HEK293 (cell line): Measurements from ENCODE around the gene ELAVL1.

ENCODE experiments used
- GFI1B ChIP-seq: fragments of 450-650 bp; formaldehyde crosslinking; IDR thresholded peaks from 2 replicates; pipeline ENCODE4 v1.5.1; 2016; ENCODE audit warnings: missing biosample characterization, missing genetic modification characterization
- GLI4 ChIP-seq: fragments of 450-650 bp; formaldehyde crosslinking; IDR thresholded peaks from 2 replicates; pipeline ENCODE4 v1.5.1; 2016; ENCODE audit warnings: missing biosample characterization, missing genetic modification characterization
- GLIS2 ChIP-seq: fragments of 450-650 bp; formaldehyde crosslinking; IDR thresholded peaks from 2 replicates; pipeline ENCODE4 v1.5.1; 2016; ENCODE audit warnings: missing biosample characterization, missing genetic modification characterization
- KLF1 ChIP-seq: fragments of 450-650 bp; formaldehyde crosslinking; IDR thresholded peaks from 2 replicates; pipeline ENCODE4 v1.5.1; 2016; ENCODE audit warnings: missing biosample characterization, missing genetic modification characterization
- KLF17 ChIP-seq: fragments of 450-650 bp; formaldehyde crosslinking; IDR thresholded peaks from 2 replicates; pipeline ENCODE4 v1.5.1; 2016; ENCODE audit warnings: missing biosample characterization, missing genetic modification characterization
- KLF7 ChIP-seq: fragments of 450-650 bp; formaldehyde crosslinking; IDR thresholded peaks from 2 replicates; pipeline ENCODE4 v1.5.1; 2016; ENCODE audit warnings: missing biosample characterization, missing genetic modification characterization, borderline replicate concordance
- KLF8 ChIP-seq: fragments of 450-650 bp; formaldehyde crosslinking; IDR thresholded peaks from 2 replicates; pipeline ENCODE4 v1.5.1; 2016; ENCODE audit warnings: missing biosample characterization, missing genetic modification characterization
- REPIN1 ChIP-seq: fragments of 450-650 bp; formaldehyde crosslinking; IDR thresholded peaks from 2 replicates; pipeline ENCODE4 v1.5.1; 2017; ENCODE audit warnings: missing biosample characterization, missing genetic modification characterization, low read depth
- REST ChIP-seq: fragments of 450-650 bp; formaldehyde crosslinking; IDR thresholded peaks from 2 replicates; pipeline ENCODE4 v1.5.1; 2016; ENCODE audit warnings: missing biosample characterization, missing genetic modification characterization
- ZBTB20 ChIP-seq: fragments of 450-650 bp; formaldehyde crosslinking; IDR thresholded peaks from 2 replicates; pipeline ENCODE4 v1.5.1; 2016; ENCODE audit warnings: missing biosample characterization, missing genetic modification characterization
- ZBTB8A ChIP-seq: fragments of 450-650 bp; formaldehyde crosslinking; IDR thresholded peaks from 2 replicates; pipeline ENCODE4 v1.5.1; 2016; ENCODE audit warnings: missing biosample characterization, missing genetic modification characterization
- ZEB2 ChIP-seq: fragments of 450-650 bp; formaldehyde crosslinking; IDR thresholded peaks from 2 replicates; pipeline ENCODE4 v1.5.1; 2016; ENCODE audit warnings: missing biosample characterization, missing genetic modification characterization
- ZFHX2 ChIP-seq: fragments of 450-650 bp; formaldehyde crosslinking; conservative IDR thresholded peaks from 2 replicates; pipeline ENCODE4 v1.5.1; 2016; ENCODE audit warnings: missing biosample characterization, missing genetic modification characterization
- ZNF16 ChIP-seq: fragments of 450-650 bp; formaldehyde crosslinking; IDR thresholded peaks from 2 replicates; pipeline ENCODE4 v1.5.1; 2016; ENCODE audit warnings: low read depth, missing biosample characterization, missing genetic modification characterization
- ZNF18 ChIP-seq: fragments of 450-650 bp; formaldehyde crosslinking; IDR thresholded peaks from 2 replicates; pipeline ENCODE4 v1.5.1; 2016; ENCODE audit warnings: missing biosample characterization, missing genetic modification characterization
- ZNF248 ChIP-seq: fragments of 450-650 bp; formaldehyde crosslinking; IDR thresholded peaks from 2 replicates; pipeline ENCODE4 v1.5.1; 2017; ENCODE audit warnings: missing biosample characterization, missing genetic modification characterization
- ZNF488 ChIP-seq: fragments of 450-650 bp; formaldehyde crosslinking; IDR thresholded peaks from 2 replicates; pipeline ENCODE4 v1.5.1; 2016; ENCODE audit warnings: missing biosample characterization, missing genetic modification characterization
- ZNF501 ChIP-seq: fragments of 450-650 bp; formaldehyde crosslinking; IDR thresholded peaks from 2 replicates; pipeline ENCODE4 v1.5.1; 2016; ENCODE audit warnings: missing biosample characterization, missing genetic modification characterization
- ZNF530 ChIP-seq: fragments of 450-650 bp; formaldehyde crosslinking; IDR thresholded peaks from 2 replicates; pipeline ENCODE4 v1.5.1; 2016; ENCODE audit warnings: low read depth, missing biosample characterization, missing genetic modification characterization
- ZNF555 ChIP-seq: fragments of 450-650 bp; formaldehyde crosslinking; conservative IDR thresholded peaks from 2 replicates; pipeline ENCODE4 v1.5.1; 2017; ENCODE audit warnings: missing biosample characterization, mild to moderate bottlenecking, missing genetic modification characterization, inconsistent platforms
- ZNF629 ChIP-seq: fragments of 450-650 bp; formaldehyde crosslinking; IDR thresholded peaks from 2 replicates; pipeline ENCODE4 v1.5.1; 2017; ENCODE audit warnings: missing biosample characterization, missing genetic modification characterization
- ZNF654 ChIP-seq: fragments of 450-650 bp; formaldehyde crosslinking; IDR thresholded peaks from 2 replicates; pipeline ENCODE4 v1.5.1; 2016; ENCODE audit warnings: low read depth, missing biosample characterization, missing genetic modification characterization
- ZNF670 ChIP-seq: fragments of 450-650 bp; formaldehyde crosslinking; IDR thresholded peaks from 2 replicates; pipeline ENCODE4 v1.5.1; 2016; ENCODE audit warnings: missing biosample characterization, missing genetic modification characterization, low read depth
- ZNF768 ChIP-seq: fragments of 450-650 bp; formaldehyde crosslinking; IDR thresholded peaks from 2 replicates; pipeline ENCODE4 v1.5.1; 2018; ENCODE audit warnings: missing biosample characterization, mild to moderate bottlenecking, missing genetic modification characterization
- ZSCAN23 ChIP-seq: fragments of 450-650 bp; formaldehyde crosslinking; IDR thresholded peaks from 2 replicates; pipeline ENCODE4 v1.5.1; 2016; ENCODE audit warnings: missing biosample characterization, missing genetic modification characterization
- ZSCAN5A ChIP-seq: fragments of 450-650 bp; formaldehyde crosslinking; IDR thresholded peaks from 2 replicates; pipeline ENCODE4 v1.5.1; 2016; ENCODE audit warnings: missing biosample characterization, missing genetic modification characterization
- TF ChIP-seq, protein P1 (sequence below): fragments of 450-650 bp; IDR thresholded peaks from 2 replicates; pipeline ENCODE4 v1.5.1; 2018; ENCODE audit warnings: missing biosample characterization, missing genetic modification characterization
- TF ChIP-seq, protein P2 (sequence below): fragments of 450-650 bp; formaldehyde crosslinking; IDR thresholded peaks from 2 replicates; pipeline ENCODE4 v1.5.1; 2016; ENCODE audit warnings: missing biosample characterization, missing genetic modification characterization

The ELAVL1 gene

DNA sequence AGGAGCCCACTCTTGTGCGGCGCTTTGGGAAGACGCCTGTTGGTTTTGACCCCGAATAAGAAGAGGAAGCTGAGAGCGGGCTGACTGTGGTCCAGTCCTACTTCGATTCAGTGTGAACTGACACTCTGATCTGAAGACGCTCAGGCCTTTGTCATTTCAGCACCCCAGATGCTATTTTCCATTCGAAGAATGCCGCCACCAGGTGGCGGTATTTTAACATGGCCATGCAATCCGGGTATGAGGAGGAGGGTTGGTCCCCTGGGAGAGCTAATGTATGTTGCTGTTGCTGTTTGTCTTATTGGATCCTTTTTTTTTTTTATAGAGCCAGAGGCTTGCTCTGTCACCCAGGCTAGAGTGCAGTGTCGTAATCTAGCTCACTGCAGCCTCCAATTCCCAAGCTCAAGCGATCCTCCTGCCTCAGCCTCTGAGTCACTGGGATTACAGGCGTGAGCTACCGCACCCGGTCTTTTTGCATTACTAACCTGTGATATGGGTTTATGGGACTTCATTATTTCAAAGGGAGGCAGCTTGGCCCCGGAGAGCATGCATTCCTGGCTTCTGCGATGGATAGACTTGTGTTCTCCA, 61.2 kb downstream of the ELAVL1 start (continued):
- TF ChIP-seq GLI4 (tag by site-specific recombination) (no peak), ZNF629 (tag by site-specific recombination) (peak; percentile 32; the same call in 1 of the 2 replicates), ZNF248 (tag by site-specific recombination) (no peak), ZSCAN5A (tag by site-specific recombination) (peak; percentile 65; the same call in 1 of the 2 replicates), ZNF16 (no peak), ZSCAN23 (tag by site-specific recombination) (0 out of 2 replicates have a peak, but pooled peaks have one; percentile 44), ZNF488 (tag by site-specific recombination) (no peak), GLIS2 (tag by site-specific recombination) (no peak), ZFHX2 (peak; percentile 36), REPIN1 (tag by site-specific recombination) (no peak), ZNF18 (tag by site-specific recombination) (peak; percentile 97), ZEB2 (tag by site-specific recombination) (peak; percentile 82), ZNF670 (no peak), ZBTB20 (tag by site-specific recombination) (no peak), KLF17 (0 out of 2 replicates have a peak, but pooled peaks have one; percentile 3), ZBTB8A (tag by site-specific recombination) (no peak), KLF8 (tag by site-specific recombination) (no peak; the same call in 1 of the 2 replicates), KLF7 (tag by site-specific recombination) (no peak), REST (tag by site-specific recombination) (peak; percentile 92), ZNF768 (tag by site-specific recombination) (no peak), ZNF530 (tag by site-specific recombination) (no peak), ZNF555 (tag by site-specific recombination) (no peak), KLF1 (tag by site-specific recombination) (no peak), GFI1B (tag by site-specific recombination) (no peak), ZNF501 (tag by site-specific recombination) (no peak; the same call in 1 of the 2 replicates), ZNF654 (peak; percentile 86)
- TF ChIP-seq, protein P1, sequence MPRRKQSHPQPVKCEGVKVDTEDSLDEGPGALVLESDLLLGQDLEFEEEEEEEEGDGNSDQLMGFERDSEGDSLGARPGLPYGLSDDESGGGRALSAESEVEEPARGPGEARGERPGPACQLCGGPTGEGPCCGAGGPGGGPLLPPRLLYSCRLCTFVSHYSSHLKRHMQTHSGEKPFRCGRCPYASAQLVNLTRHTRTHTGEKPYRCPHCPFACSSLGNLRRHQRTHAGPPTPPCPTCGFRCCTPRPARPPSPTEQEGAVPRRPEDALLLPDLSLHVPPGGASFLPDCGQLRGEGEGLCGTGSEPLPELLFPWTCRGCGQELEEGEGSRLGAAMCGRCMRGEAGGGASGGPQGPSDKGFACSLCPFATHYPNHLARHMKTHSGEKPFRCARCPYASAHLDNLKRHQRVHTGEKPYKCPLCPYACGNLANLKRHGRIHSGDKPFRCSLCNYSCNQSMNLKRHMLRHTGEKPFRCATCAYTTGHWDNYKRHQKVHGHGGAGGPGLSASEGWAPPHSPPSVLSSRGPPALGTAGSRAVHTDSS (tag by site-specific recombination), result peak; percentile 75
- TF ChIP-seq, protein P2, sequence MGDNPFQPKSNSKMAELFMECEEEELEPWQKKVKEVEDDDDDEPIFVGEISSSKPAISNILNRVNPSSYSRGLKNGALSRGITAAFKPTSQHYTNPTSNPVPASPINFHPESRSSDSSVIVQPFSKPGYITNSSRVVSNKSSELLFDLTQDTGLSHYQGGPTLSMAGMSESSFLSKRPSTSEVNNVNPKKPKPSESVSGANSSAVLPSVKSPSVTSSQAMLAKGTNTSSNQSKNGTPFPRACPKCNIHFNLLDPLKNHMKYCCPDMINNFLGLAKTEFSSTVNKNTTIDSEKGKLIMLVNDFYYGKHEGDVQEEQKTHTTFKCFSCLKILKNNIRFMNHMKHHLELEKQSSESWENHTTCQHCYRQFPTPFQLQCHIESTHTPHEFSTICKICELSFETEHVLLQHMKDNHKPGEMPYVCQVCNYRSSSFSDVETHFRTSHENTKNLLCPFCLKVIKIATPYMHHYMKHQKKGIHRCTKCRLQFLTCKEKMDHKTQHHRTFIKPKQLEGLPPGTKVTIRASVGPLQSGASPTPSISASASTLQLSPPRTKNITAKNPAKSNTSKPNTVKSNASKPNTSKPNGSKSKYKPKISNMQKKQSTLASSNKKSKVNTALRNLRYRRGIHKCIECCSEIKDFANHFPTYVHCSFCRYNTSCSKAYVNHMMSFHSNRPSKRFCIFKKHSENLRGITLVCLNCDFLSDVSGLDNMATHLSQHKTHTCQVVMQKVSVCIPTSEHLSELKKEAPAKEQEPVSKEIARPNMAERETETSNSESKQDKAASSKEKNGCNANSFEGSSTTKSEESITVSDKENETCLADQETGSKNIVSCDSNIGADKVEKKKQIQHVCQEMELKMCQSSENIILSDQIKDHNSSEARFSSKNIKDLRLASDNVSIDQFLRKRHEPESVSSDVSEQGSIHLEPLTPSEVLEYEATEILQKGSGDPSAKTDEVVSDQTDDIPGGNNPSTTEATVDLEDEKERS (tag by site-specific recombination), result peak; percentile 91
